GM20431 (cell line): Measurements from ENCODE around the gene ARG2.

Source experiments
- in situ Hi-C: fragments of 300-500 bp; cut with MseI, MboI; formaldehyde crosslinking; loops from one replicate; pipeline ENCODE4 v1.15.0; 2020; ENCODE audit warnings: low sequenced_read_pairs; ENCODE audit not compliant: unreplicated experiment

The ARG2 gene

GRCh38 chr14:67674139-67674479, 54.4 kb downstream of the ARG2 start:
- in situ Hi-C loops = no loop called here

GRCh38 chr14:67674480-67675218, 54.9 kb downstream of the ARG2 start, which contains the start of gene VTI1B:
Gene VTI1B (minus strand): TSS chr14:67674632. CDS start chr14:67674489, 143 bp downstream.
- in situ Hi-C loops = no loop called here

- in situ Hi-C loops = no loop called here
Measured at GRCh38 chr14:67675219-67675582, 55.5 kb downstream of the ARG2 start.

GRCh38 chr14:67679006-67679405, 59.3 kb downstream of the ARG2 start:
- in situ Hi-C loops = no loop called here

GRCh38 chr14:67680121-67680602, 60.4 kb downstream of the ARG2 start:
- in situ Hi-C loops = no loop called here

- in situ Hi-C loops = no loop called here
Measured at GRCh38 chr14:67680941-67681340, 61.2 kb downstream of the ARG2 start.

- in situ Hi-C loops = no loop called here
Measured at GRCh38 chr14:67683842-67684241, 64.1 kb downstream of the ARG2 start.

- in situ Hi-C loops = no loop called here
Measured at GRCh38 chr14:67690011-67690410, 70.3 kb downstream of the ARG2 start.

- in situ Hi-C loops = no loop called here
Measured at GRCh38 chr14:67694791-67695393, 75.2 kb downstream of the ARG2 start.

GRCh38 chr14:67695394-67695949, 75.8 kb downstream of the ARG2 start, which contains the start of gene RDH11:
Gene RDH11 (minus strand): TSS chr14:67695764. CDS start chr14:67695703, 61 bp downstream.
- in situ Hi-C loops = no loop called here

- in situ Hi-C loops = no loop called here
Measured at GRCh38 chr14:67697006-67697405, 77.3 kb downstream of the ARG2 start.

GRCh38 chr14:67698179-67698578, 78.5 kb downstream of the ARG2 start:
- in situ Hi-C loops = no loop called here
